Hepatocyte (in vitro differentiated cells): Measurements from ENCODE around the gene CTPS2.

Experiments
- CTCF ChIP-seq: fragments of 200-600 bp; sonication (generic); IDR thresholded peaks from 2 replicates; pipeline ENCODE4 v1.5.1; 2016; ENCODE audit warnings: antibody characterized with exemption, mild to moderate bottlenecking; ENCODE audit not compliant: poor library complexity
- EZH2 ChIP-seq: fragments of 200-600 bp; sonication (generic); IDR thresholded peaks from 2 replicates; pipeline ENCODE4 v1.6.1; 2016; ENCODE audit warnings: antibody characterized with exemption, mild to moderate bottlenecking, borderline replicate concordance
- EZH2phosphoT487 ChIP-seq: fragments of 200-600 bp; sonication (generic); IDR thresholded peaks from one replicate; pipeline ENCODE4 v1.6.1; 2018; ENCODE audit warnings: antibody characterized with exemption, mild to moderate bottlenecking, low read depth, moderate library complexity; ENCODE audit not compliant: unreplicated experiment, severe bottlenecking

GRCh38 chrX:16558489-16558888 is 154.0 kb downstream of the CTPS2 start:
- TF ChIP-seq CTCF (no peak), EZH2 (no peak), EZH2phosphoT487 (no peak)
